Dedifferentiated amniotic fluid mesenchymal stem cell (primary cell): ENCODE data around the gene ZKSCAN8.

Source experiments
- DNase-seq: peaks from one replicate; pipeline ENCODE4 v3.0.0-alpha.2; 2016; ENCODE audit errors: extremely low spot score

The ZKSCAN8 gene

DNA sequence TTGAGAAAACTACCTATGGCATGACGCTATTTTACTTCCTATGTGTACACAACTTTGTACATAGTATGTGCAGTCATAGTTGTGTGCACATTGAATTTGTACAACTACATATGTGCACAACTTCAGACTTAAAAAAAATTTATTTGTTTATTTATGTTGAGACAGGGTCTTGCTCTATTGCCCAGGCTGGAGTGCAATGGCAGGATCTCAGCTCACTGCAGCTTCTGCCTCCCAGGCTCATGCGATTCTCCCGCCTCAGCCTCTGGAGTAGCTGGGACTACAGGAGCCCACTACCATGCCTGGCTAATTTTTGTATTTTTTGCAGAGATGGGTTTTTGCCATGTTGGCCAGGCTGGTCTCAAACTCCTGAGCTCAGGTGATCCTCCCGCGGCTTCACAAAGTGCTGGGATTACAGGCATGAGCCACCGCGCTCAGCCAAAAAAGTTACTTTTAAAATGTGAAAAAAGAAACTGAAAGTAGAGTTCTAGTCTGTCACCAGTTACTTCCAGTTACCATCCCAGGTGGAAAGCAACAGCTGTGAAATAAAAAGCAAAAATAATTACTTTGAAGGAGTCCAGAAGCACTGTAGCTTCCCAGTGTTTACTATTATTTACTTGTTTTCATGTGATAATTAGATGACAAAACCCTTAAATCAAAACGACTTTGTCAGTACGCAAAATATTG, 1.7 kb upstream of the ZKSCAN8 start:
- no peak for DNase-seq

- DNase-seq: no peak
Observed at GRCh38 chr6:28140616-28141015, 1.1 kb upstream of the ZKSCAN8 start.

DNA sequence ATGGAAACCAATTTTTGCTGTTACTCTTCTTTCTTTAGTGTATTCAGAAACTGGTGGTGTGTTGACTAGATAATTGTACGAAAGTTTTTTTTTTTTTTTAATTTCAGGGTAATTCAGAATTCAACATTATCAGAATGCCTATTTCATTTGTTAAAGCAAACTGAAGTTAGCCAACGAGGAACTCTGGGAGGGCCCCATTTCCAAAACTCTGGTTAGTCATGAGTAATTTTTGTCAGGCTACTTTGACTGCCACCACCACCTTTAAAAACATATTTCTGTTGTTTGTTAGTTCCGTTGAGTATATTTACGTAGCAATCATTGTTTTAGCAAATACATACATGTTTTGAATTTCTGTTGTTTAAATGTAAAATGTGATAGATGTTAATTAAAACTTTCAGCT, 763 bp downstream of the ZKSCAN8 start:
- DNase-seq: peak; percentile 38

DNA sequence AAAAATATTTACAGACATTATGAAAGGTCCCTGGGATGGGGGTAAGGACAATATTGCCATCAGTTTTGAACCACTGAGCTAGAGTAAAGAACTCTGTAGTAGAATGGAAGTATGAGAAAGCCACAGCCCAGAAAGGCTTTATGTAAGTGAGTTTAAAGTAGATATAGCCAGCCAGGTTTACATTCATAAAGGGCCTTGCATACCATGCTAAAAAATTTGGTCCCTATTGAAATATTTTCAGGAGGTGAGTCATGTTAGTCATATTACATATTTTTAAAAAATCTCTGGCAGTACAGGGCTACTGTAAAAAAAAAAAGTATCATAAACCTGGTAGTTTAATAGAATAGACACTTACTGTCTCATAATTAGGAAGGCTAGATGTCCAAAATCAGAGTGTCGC, 3.5 kb downstream of the ZKSCAN8 start:
- peak; percentile 21 for DNase-seq

- no peak for DNase-seq
Observed at GRCh38 chr6:28152531-28152930, 10.8 kb downstream of the ZKSCAN8 start.

DNA sequence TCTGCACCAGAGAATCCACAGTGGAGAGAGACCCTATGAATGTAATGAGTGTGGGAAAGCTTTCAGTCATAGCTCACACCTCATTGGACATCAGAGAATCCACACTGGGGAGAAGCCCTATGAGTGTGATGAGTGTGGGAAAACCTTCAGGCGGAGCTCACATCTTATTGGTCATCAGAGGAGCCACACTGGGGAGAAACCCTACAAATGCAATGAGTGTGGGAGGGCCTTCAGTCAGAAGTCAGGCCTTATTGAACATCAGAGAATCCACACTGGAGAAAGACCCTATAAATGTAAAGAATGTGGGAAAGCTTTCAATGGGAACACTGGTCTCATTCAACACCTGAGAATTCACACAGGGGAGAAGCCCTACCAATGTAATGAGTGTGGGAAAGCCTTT, 11.9 kb downstream of the ZKSCAN8 start:
- no peak for DNase-seq

- no peak for DNase-seq
Observed at GRCh38 chr6:28154357-28154756, 12.7 kb downstream of the ZKSCAN8 start.

DNA sequence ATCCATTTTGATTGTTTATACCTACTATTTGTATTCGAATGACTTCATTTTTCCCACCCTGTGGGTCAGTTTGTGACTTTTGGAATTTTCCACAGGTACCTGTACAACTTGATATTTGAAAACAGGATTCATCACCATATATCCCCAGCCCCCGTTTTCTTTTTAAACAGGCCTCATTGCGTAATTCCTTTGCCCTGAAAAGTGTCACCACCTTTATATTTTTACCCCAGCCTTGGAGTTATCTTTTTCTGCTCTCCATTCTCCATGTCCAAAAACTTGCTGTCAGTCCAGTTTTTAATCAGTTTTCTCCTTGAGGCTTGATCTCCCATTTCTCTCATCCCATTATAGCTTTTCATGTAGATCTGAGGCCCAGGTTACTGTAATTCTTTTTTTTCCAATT, 16.6 kb downstream of the ZKSCAN8 start:
- no peak for DNase-seq

DNA sequence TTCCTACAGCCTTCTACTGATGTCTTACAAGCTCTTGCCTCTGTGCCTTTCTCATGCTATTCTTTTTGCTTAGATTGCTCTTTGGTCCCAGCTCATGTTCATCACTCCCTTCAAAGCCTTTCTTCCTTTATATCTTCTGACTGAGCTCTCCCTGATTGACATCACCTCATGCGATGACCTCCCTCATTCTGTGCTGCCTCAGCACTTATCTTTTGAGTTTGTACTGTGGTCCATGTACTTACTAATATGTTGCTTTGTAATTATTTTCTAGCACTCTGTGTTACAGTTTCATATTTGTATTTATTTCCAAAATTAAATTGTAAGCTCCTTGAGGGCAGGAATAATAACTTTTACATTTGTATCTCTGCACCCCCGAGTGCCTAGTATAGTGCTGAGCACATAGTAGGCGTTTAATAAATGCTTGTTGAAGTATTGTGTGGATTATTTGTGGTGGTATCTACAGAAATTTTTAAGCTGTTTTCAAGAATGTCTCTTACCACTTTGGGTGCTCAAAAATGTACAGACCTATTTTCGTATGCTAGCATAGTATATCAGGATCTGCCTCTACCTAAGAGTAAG, 17.4 kb downstream of the ZKSCAN8 start:
- DNase-seq: no peak

GRCh38 chr6:28160233-28160632, 18.6 kb downstream of the ZKSCAN8 start:
- no peak for DNase-seq

DNA sequence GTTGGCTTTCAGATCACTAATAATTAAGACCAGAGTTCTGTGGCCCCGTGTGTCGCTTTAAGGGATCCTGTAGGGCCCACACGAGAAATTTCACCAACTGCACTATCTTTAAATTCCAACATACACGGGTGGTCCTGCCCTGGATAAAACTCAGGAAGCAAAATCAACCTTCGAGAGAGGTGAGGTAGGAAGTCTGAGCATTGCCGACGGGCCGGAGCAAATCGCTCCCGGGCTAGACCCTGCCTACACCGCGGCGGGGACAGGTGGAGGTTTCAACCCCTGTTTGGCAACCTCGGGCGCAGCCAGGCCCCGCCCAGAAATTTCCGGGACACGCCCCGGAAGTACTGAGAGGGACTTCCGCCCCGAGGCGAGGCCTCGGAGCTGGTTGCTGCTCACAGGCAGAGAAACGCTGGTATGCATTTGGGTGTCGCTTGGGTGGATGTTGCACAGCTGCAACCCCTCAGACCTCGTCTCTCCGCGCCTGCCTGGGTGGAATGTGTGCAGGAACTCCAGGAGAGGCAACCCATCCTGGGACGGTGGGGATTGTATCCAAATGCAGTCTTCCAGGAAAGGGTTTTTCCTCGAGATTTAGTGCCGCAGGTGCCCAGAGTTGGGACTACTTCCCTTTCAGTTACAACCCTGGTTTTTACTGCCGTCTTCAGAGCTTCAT, 19.9 kb downstream of the ZKSCAN8 start:
- peak; percentile 43 for DNase-seq

- DNase-seq: no peak
Observed at GRCh38 chr6:28165563-28165962, 23.9 kb downstream of the ZKSCAN8 start.

DNA sequence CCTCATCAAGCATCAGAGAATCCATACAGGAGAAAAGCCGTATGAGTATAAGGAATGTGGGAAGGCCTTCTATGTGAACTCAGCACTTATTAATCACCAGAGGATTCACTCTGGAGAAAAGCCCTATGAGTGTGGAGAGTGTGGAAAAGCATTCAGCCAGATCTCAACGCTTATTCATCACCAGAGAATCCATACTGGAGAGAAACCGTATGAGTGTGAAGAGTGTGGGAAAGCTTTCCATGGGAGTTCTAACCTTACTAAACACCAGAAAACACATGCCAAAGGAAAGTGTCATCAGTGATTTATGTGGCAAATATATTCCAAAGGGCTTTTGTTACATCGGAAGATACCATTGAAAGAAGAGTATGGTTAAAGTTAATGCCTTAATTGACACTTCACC, 25.4 kb downstream of the ZKSCAN8 start:
- peak; percentile 54 for DNase-seq

DNA sequence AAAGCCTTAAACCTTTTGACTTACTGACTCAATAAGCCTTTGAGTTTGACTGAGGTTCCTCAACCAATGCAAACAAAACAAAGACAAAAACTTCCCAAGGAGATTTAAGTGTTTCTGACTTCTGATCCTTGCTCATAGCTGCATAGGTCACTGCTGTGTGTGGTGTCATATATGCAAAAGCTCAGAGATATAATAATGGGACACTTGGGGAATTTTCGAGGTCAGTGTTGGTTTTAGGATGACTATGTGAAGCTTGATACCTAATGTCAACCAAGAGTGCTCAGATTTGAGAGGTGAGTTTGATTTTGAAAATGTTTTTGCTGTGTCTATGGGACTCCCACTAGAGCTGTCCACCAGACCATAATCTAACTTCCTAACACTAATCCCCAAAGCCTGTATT, 26.2 kb downstream of the ZKSCAN8 start:
- no peak for DNase-seq

GRCh38 chr6:28171271-28171670, 29.6 kb downstream of the ZKSCAN8 start:
- DNase-seq: no peak

- DNase-seq: no peak
Observed at GRCh38 chr6:28172006-28172405, 30.3 kb downstream of the ZKSCAN8 start.

GRCh38 chr6:28176373-28176772, 34.7 kb downstream of the ZKSCAN8 start:
- no peak for DNase-seq

- DNase-seq: no peak
Observed at GRCh38 chr6:28182255-28182654, 40.6 kb downstream of the ZKSCAN8 start.

- no peak for DNase-seq
Observed at GRCh38 chr6:28188111-28188979, 46.7 kb downstream of the ZKSCAN8 start.

DNA sequence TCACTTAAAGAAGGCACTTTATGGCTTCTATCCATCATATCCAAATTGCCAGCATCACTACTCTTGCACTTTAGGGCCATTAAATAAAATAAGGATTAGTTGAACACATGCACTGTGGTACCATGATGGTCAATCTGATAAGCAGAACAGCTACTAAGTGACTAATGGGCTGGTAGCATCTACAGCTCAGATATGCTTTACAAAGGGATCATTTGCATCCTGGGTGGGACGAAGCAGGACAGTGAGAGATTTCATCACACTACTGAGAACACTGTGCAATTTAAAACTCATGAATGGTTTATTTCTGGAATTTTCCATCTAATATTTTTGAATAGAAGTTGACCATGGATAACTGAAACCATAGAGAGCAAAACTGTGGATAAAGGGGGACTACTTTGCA, 58.3 kb downstream of the ZKSCAN8 start:
- no peak for DNase-seq

DNA sequence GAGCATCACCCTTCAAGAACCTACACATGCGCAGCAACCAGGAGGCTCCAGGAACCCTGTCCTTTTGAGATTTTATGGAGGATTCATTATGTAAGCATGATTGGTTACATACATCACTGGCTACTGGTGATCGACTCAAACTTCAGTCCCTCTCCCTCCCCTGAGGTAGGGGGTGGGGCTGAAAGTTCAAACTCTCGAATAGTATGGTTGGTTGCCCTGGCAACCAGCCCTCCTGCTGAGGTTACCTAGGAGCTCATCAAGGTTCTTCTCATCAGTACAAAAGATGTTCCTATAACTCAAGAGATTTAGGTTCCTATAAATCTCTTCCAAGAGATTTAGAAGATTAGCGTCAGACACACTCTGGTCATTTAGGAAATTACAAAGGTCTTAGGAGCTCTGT, 61.5 kb downstream of the ZKSCAN8 start:
- no peak for DNase-seq

DNA sequence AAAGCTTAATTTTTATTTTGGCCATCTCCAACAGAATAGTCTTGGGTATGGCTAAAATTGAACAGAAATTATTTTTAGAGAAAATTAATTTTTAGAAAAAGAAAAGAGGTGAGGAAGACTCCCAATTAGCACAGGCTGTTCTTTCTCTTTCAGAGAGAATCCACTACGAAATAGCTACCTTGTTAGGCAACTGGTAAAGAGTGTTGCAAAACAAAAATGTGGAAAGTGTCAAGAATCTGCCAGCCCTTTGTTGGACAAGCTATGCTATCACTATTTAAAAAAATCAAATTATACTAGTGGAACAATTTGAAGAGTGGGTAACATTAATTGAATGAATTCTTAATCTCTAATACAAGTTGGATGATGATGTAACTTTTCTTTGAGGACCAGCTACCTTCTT, 64.2 kb downstream of the ZKSCAN8 start:
- DNase-seq: no peak
